Sigmoid colon (tissue), 7 donors: ENCODE measurements around the gene DCLK2. TPM values are rescaled to one million over a fixed set of nuclear protein-coding genes. Genes with fewer than 3 reads are reported as not detected.

ENCODE experiments used
- DNase-seq: peaks from one replicate; pipeline ENCODE4 v3.0.0-alpha.2; 2019
- H3K27ac ChIP-seq, 4 donors: fragments of 200-600 bp; sonication (generic); one replicate each; pipeline ENCODE4 v1.5.1; 2016 to 2019; ENCODE audit warnings: mild to moderate bottlenecking in 1 of 4
- H3K27me3 ChIP-seq, 3 donors: fragments of 200-600 bp; sonication (generic); one replicate each; pipeline ENCODE4 v1.5.1; 2019; ENCODE audit warnings: mild to moderate bottlenecking in 1 of 3
- H3K36me3 ChIP-seq, 4 donors: fragments of 200-600 bp; sonication (generic); one replicate each; pipeline ENCODE4 v1.5.1; 2016 to 2019
- H3K4me1 ChIP-seq, 4 donors: fragments of 200-600 bp; sonication (generic); one replicate each; pipeline ENCODE4 v1.5.1; 2017 to 2019
- H3K4me3 ChIP-seq, 4 donors: fragments of 200-600 bp; sonication (generic); one replicate each; pipeline ENCODE4 v1.5.1; 2017 to 2019; ENCODE audit warnings: mild to moderate bottlenecking in 2 of 4, moderate library complexity in 1 of 4
- H3K9me3 ChIP-seq, 4 donors: fragments of 200-600 bp in 3 of 4; sonication (generic) in 3 of 4; one replicate each; pipeline versions ENCODE4 v1.5.1 to v1.6.1; 2013 to 2019
- EP300 ChIP-seq, 4 donors: sonication (generic); formaldehyde crosslinking; IDR thresholded peaks; one replicate each; pipeline ENCODE4 v1.6.1; 2017; ENCODE audit warnings: antibody characterized with exemption in 4 of 4
- POLR2A ChIP-seq, 2 donors: fragments of 450-650 bp; IDR thresholded peaks; one replicate each; pipeline ENCODE4 v1.6.1; 2016; ENCODE audit warnings: antibody characterized with exemption in 2 of 2, mild to moderate bottlenecking in 2 of 2, moderate library complexity in 2 of 2
- POLR2AphosphoS5 ChIP-seq, 4 donors: sonication (generic); formaldehyde crosslinking; IDR thresholded peaks; one replicate each; pipeline ENCODE4 v1.6.1; 2017; ENCODE audit warnings: antibody characterized with exemption in 4 of 4
- WGBS, 2 donors: extraction: QIAGEN DNeasy Blood & Tissue Kit; methylation state at CpG; one replicate each; pipeline ENCODE4 v1.1.7; 2013; 5-methylcytosine and 5-hydroxymethylcytosine counted together
- intact Hi-C: fragments of 100-400 bp; cut with DNase I; formaldehyde crosslinking; loops from one replicate; pipeline ENCODE4 v1.15.1; 2023
- polyA plus RNA-seq, 3 donors: library from polyadenylated mRNA; stranded (reverse); fragments of 200-250 nt; gene quantifications; one replicate each; pipeline ENCODE4 v1.2.3, GENCODE V29; 2013
- total RNA-seq, 4 donors: library from RNA; depleted of rRNA; stranded (reverse); fragments of >200 nt; gene quantifications; one replicate each; pipeline ENCODE4 v1.1.0, GENCODE V29; 2016
- TF ChIP-seq, protein P1 (sequence below), 4 experiments: fragments of 450-650 bp in 3 of 4; fragments of 200-600 bp in 1 of 4; IDR thresholded peaks; one replicate each; pipeline ENCODE4 v1.5.1; 2016 to 2019; ENCODE audit warnings: antibody characterized with exemption in 4 of 4, mild to moderate bottlenecking in 3 of 4, moderate library complexity in 2 of 4
- donor health status: healthy with polysubstance abuse.
- donor health status: Bipolar disorder and iron deficiency.
- donor health status: healthy.

Gene DCLK2
- total and polyA plus RNA-seq, 7 donors = 0.69 to 30.7 (median 9.4) TPM

DNA sequence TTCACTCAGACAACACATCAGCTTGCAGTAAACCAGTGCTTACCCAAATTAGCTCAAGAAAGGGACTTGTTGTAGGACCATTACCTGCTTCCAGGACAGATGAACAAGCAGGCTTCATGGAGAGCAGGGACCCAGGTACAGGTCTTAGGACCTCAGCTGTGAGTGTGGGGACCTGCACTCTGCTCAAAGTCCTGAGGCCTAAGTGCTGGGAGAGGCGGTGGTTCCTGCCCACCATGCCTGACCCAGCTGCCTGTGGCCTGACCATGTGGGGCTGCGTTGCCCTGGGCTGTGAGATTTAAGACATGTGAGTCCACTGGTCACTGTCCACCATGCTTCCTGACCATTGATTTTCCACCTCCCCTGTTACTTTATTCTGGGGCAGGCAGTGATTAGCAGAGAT, 140.2 kb downstream of the DCLK2 start:
- WGBS, 2 donors = 91 to 98% methylated on average over 2 of the region's 2 CpGs
- Histone ChIP-seq H3K4me3 (no peak overlapping the region), H3K9me3 (no peaks in the 10 kb centered on the region), H3K27me3 (no peaks in the 10 kb centered on the region), H3K36me3 (no peaks in the 10 kb centered on the region), H3K4me1 (peaks cover 0 to 34% (median 16%) of the 10 kb centered on the region in 4 donors), H3K27ac (no peak overlapping the region)
- TF ChIP-seq POLR2AphosphoS5 (IDR thresholded peaks at IDR 0.05) = no peak
- no peak for TF ChIP-seq POLR2A (IDR thresholded peaks at IDR 0.05)
- no peak for TF ChIP-seq EP300 (IDR thresholded peaks at IDR 0.05)
- TF ChIP-seq, protein P1, sequence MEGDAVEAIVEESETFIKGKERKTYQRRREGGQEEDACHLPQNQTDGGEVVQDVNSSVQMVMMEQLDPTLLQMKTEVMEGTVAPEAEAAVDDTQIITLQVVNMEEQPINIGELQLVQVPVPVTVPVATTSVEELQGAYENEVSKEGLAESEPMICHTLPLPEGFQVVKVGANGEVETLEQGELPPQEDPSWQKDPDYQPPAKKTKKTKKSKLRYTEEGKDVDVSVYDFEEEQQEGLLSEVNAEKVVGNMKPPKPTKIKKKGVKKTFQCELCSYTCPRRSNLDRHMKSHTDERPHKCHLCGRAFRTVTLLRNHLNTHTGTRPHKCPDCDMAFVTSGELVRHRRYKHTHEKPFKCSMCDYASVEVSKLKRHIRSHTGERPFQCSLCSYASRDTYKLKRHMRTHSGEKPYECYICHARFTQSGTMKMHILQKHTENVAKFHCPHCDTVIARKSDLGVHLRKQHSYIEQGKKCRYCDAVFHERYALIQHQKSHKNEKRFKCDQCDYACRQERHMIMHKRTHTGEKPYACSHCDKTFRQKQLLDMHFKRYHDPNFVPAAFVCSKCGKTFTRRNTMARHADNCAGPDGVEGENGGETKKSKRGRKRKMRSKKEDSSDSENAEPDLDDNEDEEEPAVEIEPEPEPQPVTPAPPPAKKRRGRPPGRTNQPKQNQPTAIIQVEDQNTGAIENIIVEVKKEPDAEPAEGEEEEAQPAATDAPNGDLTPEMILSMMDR (IDR thresholded peaks at IDR 0.05) = no peak
- DNase-seq = no peak
- intact Hi-C loops = loop anchor here (5.0 kb wide), 1 partner anchor 141 kb away; the partner anchor contains the start of gene DCLK2

DNA sequence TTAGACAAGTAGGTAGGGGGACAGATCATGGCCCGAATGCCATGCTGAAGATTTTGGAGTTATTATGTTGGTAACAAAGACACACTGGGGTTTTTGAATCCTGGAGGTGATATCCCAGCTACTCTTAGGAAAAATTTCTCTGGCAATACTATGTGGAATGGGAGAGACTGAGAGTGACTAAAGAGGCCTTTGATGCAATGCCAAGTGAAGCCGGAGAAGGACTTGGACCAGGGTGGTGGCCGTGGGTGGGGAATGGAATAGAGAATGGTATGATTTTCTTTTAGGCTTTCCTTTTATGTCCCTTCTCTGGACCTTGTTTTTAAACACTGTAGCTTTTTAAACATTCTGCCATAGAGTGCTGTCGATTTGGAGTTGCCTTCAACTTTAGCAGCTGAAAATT, 141.6 kb downstream of the DCLK2 start:
- intact Hi-C loops = loop anchor here (5.0 kb wide), 1 partner anchor 143 kb away; the partner anchor contains the start of gene DCLK2
- Histone ChIP-seq H3K27ac (peak overlapping the region in 2 of 4 donors; percentile 6 to 46), H3K27me3 (no peaks in the 10 kb centered on the region), H3K4me1 (peaks cover 0 to 34% (median 20%) of the 10 kb centered on the region in 4 donors), H3K36me3 (no peaks in the 10 kb centered on the region), H3K4me3 (no peak overlapping the region), H3K9me3 (no peaks in the 10 kb centered on the region)
- WGBS, 2 donors = 51 to 77% methylated on average over 4 of the region's 4 CpGs
- no peak for DNase-seq
- TF ChIP-seq POLR2A (IDR thresholded peaks at IDR 0.05) (no peak), EP300 (IDR thresholded peaks at IDR 0.05) (no peak), POLR2AphosphoS5 (IDR thresholded peaks at IDR 0.05) (no peak)
- TF ChIP-seq, protein P1 (IDR thresholded peaks at IDR 0.05) = no peak

DNA sequence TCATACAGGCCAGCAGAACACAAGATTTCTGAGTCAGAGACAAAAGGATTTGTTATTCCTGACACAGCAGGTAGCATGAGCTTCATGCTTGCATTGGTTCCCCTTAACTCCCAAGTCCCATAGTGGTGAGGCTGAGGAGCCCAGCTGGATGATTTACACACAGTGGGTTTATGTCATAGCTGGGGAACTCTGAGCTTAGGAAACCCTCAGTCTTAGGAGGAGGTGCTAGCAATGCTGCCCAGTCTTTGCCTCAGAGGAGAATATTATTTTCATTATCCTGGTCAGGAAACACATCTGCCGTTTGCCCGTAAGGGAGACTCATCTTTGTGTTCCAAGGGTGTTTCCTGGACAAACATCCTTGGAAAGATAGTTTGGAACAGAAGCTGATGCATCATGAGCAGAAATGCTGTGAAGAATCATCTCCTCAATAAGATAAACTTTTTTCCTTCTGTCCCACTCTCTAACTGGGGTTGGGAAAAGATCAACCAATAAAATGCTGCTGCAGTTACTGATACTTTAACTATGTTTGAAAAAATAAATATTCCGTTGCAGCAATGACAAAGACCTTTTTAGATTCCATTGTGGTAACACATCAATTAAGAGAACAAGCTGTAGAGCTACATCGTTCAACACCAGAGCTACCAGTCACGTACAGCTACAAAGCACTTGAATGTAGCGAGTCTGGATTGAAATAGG, 146.8 kb downstream of the DCLK2 start:
- no peak for DNase-seq
- Histone ChIP-seq H3K4me3 (no peak overlapping the region), H3K27ac (peak overlapping the region; percentile 8 to 55 (median 46)), H3K9me3 (no peaks in the 10 kb centered on the region), H3K27me3 (no peaks in the 10 kb centered on the region), H3K36me3 (no peaks in the 10 kb centered on the region), H3K4me1 (peaks cover 0 to 28% (median 17%) of the 10 kb centered on the region in 4 donors)
- intact Hi-C loops = no loop called here
- no peak for TF ChIP-seq POLR2A (IDR thresholded peaks at IDR 0.05)
- TF ChIP-seq POLR2AphosphoS5 (IDR thresholded peaks at IDR 0.05) = peak in 1 of 4 donors; percentile 15
- TF ChIP-seq, protein P1 (IDR thresholded peaks at IDR 0.05) = no peak
- WGBS, 2 donors = 79 to 83% methylated on average over 6 of the region's 6 CpGs

DNA sequence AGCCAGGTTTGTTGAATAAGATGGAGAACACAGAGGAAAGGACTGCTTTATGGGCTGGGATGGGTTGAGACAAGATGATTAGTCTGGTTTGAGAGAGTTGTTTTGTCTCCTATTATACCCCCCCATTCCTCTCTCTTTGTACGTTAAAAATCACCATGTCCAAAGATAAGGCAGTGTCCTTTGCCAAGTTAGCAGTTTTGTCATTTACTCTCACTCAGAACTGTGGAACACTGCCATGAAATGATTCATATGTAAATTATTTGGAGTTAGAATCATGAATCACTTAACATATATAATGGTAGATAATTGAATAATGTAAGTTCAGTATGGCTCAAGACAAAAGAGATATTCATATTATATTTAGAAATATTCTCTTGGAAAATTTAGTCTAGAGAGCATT, 151.3 kb downstream of the DCLK2 start:
- no peak overlapping the region for H3K4me3 ChIP-seq
- H3K36me3 ChIP-seq = peaks cover 0 to 22% (median 4%) of the 10 kb centered on the region in 4 donors
- peak overlapping the region in 2 of 4 donors; percentile 24 to 30 for H3K27ac ChIP-seq
- peaks cover 0 to 39% (median 15%) of the 10 kb centered on the region in 4 donors for H3K4me1 ChIP-seq
- no peaks in the 10 kb centered on the region for H3K27me3 ChIP-seq
- H3K9me3 ChIP-seq = no peaks in the 10 kb centered on the region
- no peak for DNase-seq
- intact Hi-C loops = no loop called here
- TF ChIP-seq EP300 (IDR thresholded peaks at IDR 0.05) = no peak
- TF ChIP-seq POLR2AphosphoS5 (IDR thresholded peaks at IDR 0.05) = no peak
- TF ChIP-seq, protein P1 (IDR thresholded peaks at IDR 0.05) = no peak
- no peak for TF ChIP-seq POLR2A (IDR thresholded peaks at IDR 0.05)
- 50 to 79% methylated on average over 1 of the region's 1 CpG for WGBS, 2 donors
